HG02610 (cell line): ENCODE results near the gene PCED1B.
A peak's percentile ranks its signal among the peaks of the same experiment; 100 is the strongest.
"Not testable (repeated sequence)": the region's sequence is repeated elsewhere in the genome, so short reads cannot be mapped to it uniquely, and the experiment has no call there.

Experiments
- ATAC-seq: cut with Tn5 transposase; IDR thresholded peaks from one replicate; pipeline ENCODE4 v1.9.1; 2021; ENCODE audit warnings: mild to moderate bottlenecking, moderate library complexity; ENCODE audit not compliant: unreplicated experiment

PCED1B gene

DNA sequence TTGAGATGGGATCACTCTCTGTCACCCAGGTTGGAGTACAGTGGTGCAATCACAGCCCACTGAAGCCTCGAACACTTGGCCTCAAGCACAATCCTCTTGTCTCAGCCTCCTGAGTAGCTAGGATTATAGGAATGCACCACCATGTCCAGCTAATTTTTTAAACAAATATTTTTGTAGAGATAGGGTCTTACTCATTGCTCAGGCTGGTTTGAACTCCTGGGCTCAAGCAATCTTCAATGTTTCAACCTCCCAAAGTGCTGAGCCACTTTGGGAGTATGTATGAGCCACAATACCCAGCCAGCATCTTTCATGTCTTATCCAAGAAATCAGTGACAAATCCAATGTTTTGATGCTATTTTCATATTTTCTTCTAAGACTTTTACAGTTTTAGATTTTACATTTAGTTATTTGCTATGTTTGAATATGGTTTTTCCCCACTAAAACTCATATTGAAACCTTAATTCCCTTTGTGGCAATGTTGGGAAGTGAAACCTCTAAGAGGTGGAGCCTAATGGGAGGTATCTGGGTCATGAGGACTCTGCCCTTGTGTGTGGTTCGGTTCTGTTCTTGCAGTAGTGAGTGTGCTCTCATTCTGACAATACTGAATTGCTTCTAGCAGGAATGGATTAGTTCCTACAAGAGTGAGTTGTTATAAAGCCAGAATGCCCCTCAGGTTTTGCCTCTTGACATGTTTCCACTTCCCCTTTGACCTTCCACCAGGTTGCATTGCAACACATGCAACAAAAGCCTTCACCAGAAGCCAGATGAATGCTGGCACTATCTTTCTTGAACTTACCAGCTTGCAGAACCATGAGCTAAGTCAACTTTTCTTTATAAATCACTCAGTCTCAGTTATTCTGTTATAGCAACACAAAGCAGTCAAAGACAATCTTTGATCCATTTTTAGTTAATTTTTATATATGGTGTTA is 81.2 kb downstream of the PCED1B start:
- no peak for ATAC-seq

DNA sequence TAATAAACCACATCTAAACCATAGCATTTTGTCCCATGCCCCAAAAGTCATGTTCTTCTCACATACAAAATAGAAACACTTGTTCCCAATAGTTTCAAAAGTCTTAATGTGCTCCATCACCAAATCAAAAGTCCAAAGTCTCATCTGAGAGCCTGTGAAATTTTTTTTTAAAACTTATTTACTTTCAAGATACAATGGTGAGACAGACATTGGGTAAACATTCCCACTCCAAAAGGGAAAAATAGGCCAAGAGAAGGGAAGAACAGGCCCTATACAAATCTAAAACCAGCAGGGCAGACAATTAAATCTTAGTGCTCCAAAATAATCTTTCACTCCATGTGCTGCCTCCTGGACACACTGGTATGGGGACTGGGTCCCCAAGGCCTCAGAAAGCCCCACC is 84.7 kb downstream of the PCED1B start:
- ATAC-seq = no peak

DNA sequence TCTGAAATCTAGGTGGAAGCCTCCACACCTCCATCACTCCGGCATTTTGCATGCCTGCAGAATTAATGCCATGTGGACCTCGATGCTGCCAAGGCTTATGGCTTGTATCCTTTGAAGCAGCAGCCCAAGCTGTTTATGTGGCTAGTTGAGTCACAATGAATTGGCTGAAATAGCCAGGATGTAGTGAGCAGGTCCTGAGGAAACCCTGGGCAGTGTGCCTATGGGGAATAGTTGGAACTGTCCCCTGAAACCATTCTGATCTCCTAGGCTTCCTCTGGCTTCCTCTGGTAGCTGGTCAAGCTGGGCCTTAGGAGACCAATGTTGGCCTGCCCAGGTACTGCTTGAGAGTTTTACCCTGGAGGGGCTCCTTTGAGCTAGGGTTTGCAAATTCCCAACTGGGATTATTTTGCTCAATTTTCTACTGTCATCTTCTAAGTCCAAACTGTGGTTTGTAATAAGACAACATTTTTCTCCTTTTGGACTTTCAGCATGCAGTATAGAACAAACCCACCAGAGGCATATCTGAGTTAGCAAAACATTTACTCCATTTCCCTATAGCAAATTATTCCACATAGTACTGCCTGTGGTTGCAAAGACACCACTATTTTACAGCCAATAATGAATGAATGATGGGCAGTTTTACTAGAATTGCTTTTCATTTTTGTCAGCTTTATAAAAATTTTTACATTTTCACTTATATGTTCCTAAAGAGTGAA is 85.5 kb downstream of the PCED1B start:
- ATAC-seq = no peak

DNA sequence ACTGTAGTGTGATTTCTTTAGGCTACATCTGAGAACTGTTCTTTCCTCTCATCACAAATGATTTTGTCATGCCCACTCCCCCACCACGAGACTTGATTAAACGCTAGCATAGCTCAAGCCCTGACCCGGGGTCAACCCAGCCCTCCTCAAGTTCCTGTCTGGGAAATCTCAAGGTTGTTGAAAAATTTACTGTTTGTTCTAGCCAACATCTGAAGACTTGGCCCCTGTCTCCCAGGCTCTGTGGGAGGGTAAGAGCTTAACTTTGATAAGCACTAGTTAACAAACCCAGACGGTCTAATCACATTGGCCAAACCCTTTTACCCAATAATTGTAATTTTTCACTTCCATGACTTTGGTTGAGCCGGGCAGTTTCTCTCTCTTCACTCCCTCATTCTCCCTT is 86.5 kb downstream of the PCED1B start:
- ATAC-seq = no peak

DNA sequence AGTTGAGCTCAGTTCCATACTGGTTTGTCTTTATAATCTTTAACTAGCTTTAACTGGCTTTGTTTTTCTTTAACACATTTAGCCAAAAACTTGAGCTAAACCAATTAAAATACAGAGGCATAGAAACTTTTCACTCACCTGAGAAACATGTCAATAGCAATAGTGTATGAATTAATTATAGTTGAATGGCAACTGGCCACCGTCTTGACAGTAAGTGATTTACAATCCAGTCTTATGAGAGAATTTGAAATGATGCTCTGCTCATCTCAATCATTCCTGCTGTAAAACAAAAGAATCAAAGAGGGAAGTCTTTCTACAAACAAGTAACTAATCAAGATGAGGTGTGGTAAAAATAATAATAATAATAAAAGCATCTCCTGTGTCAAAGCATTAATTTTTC is 86.9 kb downstream of the PCED1B start:
- no peak for ATAC-seq

DNA sequence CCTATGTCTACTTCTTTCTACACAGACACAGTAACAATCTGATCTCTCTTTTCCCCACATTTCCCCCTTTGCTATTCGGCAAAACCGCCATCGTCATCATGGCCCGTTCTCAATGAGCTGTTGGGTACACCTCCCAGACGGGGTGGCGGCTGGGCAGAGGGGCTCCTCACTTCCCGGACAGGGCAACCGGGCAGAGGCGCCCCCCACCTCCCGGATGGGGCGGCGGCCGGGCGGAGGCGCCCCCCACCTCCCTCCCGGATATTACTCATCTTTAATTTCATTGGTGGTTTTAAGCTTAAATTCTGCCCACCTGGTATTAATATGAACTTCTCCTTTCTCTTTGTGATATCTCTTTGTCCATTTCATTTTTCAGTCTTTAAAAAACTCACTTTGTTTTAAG is 90.9 kb downstream of the PCED1B start:
- not testable (repeated sequence) for ATAC-seq

DNA sequence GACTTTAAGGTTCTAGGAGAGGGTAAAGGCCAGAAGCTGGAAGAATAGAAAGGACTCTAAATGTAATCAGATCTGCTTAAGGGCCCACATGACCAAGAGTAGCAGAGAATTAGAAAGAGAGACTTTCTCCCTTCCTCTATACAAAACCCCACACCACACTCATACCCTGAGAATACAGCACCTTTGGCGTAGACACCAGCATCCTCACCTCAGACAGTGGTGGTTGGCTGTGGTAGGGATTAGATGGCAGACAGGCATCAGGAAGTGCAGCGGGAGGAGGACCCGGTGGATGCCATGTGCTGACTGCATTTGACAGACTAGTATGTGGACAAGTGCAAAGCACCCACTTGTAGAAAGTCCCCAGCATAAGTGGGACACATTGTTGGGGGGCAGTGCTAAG is 98.6 kb downstream of the PCED1B start:
- no peak for ATAC-seq

DNA sequence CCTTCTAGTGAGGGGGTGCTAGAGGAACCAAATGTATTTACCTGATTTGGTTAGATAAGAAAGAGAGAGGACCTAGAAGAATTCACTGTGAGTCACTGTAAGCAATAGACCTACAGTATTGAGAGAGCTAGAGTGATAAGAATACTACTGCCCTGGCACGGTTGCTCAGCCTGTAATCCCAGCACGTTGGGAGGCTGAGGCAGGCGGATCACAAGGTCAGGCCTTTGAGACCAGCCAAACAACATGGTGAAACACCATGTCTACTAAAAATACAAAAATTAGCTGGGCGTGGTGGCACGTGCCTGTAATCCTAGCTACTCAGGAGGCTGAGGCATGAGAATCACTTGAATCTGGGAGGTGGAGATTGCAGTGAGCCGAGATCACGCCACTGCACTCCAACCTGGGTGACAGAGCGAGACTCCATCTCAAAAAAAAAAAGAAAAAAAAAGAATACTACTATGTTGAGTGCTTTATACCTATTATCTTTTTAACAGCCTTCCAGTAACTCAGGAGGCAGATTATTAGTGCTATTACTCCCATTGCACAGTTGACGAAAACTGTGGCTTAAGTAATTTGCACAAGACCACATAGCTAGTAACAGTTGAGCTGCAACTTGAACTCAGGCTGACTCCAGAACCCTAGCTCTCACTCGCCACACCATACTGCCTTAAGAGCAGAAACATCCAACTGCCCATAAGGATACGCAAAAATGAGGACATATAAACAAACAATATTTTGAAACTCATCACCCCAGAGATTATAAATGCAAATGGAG is 102.9 kb downstream of the PCED1B start:
- ATAC-seq = not testable (repeated sequence)

DNA sequence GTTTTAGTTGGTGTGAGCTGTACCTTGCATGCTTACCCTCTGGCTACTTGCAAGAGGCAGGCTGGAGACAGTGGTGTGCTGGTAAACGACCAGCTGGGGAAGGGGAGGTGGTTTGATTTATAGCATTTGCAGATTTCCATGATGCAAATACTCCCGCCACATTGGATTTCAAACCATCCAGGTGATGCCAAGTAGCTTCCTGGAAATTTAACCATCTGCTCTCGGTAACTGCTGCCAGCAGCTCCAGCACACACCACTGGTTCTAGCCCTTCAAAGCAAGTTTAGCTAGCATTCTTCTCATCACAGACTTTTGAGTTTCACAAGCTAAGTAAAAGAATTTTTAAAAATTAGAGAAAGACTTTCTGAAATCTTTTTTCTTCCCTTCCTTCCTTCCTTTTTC is 104.8 kb downstream of the PCED1B start:
- no peak for ATAC-seq

DNA sequence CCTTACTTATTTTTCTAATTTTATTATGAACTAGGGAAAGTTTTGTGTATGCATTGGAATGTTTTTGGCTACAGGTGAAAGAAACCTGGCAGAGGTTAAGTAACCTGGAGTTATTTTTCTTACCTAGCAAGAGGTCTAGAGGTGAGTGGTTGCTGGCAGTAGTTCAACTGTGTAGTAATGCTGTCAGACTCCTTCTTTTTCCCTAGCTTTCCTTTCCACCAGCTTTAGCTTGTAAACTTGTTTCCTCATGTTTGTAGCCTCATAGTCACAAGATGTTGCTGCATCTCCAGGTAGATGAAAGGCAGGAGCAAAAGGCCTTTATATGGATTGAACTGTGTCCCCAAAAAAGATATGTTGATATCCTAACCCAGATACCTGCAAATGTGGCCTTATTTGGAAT is 105.4 kb downstream of the PCED1B start:
- no peak for ATAC-seq

DNA sequence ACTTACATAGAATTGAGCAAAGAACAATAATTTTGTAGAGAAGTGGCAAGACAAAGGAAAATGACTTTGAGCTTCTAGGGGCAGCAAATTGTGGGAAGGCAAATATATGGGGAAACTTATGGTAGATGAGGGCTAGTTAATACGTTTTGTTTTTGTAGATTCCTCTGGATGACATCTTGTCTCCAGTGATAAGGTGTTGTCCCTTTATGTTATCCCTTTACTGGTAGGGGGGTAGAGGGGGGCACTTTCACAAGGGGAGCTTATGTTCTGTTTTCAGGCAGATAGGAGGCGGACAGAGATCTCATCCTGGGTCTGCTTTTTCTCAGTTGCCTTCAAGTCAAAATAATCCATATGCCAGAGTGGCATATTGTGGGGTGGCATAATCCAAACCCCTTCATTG is 106.8 kb downstream of the PCED1B start:
- ATAC-seq = no peak

DNA sequence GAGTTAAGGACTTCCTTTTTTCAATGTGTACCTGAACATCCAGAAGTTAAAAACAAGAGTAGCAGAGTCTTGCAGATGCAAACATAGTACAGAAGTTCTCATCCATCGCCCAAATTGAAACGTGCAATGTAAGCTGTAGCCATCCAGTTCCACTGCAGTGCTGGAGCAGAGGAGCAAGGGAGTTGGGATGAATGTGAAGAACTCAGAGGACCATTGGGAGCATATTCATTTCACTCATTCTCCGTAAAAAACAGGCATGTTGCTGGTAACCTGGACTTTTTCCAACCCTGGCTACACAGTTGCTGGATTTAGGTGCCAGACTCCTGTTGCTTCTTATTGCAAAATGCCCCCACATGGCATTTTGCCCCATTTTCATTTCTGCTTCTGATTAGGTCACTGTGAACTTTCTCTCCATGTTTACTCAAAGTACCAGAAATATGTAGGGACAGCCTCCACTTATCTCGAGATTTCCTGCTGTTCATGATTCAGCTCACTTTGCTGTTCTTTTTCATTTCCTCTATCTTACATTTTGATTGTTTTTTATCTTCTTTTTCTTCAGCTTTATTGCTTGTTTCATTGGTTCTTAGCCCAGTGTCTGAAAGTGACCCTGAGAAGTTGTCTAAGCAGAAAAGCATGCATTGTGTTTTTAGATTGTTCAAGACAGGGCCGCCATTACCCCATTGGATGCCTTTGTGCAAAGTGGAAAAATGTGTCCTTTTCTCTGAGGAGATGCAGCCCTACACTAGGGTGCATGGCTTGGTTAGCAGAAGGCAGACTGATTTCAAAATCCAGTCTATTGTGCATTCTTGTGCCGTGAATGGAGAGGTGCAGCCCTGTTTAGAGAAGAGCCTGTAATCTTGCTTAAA is 109.4 kb downstream of the PCED1B start:
- ATAC-seq = no peak

DNA sequence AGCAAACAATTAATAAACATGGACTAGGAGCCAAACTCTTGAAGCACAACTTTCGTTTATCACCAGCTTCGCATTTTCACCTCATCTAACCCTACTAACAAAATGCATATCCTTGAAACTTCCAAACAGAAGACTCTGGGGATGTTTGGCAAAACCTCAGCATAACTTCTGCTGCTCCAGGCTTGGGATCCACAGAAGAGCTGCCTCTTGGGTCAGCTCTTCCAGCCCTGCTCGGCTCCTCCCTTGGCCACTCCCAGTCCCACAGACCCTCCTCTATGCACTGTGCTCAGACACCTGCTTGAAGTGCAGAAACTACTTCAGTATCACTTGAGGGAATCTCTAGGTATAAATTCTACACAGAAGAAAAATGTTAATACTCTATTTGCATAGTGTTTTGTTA is 110.3 kb downstream of the PCED1B start:
- no peak for ATAC-seq

DNA sequence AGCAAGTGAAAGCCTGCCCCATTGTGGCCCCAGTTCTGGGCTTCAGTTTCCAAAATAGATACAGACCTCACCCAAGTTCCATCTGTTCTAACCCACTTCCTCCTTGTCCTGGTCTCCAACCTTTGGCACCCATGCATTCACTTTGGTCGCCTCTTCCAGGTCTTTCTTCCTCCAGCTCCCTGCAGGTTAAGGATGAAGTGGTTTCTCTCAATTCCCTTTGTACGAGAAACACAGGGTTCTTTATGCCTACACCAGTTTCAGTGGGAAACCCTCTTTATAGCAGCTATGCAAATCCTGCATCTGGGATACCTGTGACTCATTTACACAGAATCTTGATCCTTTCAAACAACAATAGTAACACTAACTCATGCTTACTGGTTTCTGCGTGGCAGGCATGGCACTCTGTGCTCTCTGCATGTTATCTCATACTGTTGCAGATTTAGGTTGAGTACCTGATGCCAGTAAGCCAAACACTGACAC is 110.9 kb downstream of the PCED1B start:
- ATAC-seq = peak; percentile 53

DNA sequence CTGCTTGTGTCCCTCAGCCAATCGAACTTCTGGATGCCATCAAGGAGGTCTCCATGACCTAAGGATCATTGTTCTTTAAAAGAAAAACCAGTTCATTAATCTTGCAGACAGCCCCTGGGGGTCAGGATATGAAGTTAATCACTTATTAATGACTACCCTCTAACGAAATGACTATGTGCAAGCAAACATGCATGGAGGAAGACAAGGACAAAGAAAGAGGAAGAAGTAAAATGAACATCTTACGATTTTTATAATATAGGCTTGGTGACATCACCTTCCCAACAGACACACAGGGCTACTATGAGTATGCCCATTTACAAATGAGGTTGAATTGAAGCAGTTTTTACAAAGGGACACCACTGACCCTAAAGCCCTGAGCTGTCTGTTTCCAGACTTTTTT is 111.5 kb downstream of the PCED1B start:
- ATAC-seq = no peak

DNA sequence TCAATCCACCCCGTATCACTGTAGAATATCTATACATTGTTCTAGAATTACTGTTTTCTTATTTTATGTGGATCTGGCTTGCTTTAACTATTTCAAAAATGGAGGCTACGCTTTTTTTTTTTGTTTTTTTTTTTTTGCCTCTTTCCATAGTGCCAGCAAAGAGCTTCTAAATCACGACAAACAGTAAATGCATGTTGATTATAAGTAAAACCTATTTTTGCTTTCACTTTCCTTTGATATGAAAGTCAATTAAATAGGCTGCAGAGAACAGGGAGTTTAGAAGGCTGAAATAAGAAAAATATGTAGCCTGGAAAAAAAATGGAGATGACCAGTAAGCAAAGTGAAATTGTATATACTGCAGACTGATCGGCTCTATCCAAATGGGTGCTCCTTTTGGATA is 112.6 kb downstream of the PCED1B start:
- no peak for ATAC-seq

DNA sequence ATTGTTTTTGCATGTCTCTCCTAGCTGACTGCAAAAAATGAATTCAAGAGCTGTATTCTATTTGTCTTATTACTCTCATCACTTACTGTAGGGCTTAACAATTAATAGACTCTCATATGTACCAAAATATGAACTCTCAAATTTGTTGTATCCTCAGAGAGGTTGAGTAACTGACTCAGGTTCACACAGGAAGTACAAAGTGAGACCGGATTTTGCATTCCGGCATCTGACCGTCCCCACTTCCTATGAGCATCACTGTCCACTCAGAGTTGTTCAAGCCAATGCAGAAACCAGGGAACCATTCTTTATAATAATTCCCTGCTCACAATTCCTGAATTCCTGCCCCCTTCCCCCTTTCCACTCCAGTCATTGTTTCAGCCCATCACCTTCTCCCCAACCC is 113.6 kb downstream of the PCED1B start:
- no peak for ATAC-seq

DNA sequence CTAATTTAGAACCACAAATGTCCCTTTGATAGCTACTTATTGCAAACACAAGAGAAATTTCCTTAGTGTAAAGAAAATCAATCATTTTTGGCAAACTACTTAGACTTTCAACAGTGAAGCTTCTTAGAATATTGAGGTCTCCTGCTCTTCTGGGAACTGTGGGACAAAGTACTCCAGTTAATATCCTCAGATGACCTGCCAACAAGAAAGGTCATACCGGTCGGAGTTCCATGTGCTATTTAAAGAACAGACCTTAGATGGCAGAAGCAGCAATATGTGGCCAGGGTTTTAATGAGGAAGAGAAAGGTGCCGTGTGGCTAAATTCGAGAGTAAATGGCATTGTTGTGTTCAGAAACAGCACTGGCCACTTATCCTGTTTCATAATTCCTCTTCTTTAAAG is 115.1 kb downstream of the PCED1B start:
- no peak for ATAC-seq

DNA sequence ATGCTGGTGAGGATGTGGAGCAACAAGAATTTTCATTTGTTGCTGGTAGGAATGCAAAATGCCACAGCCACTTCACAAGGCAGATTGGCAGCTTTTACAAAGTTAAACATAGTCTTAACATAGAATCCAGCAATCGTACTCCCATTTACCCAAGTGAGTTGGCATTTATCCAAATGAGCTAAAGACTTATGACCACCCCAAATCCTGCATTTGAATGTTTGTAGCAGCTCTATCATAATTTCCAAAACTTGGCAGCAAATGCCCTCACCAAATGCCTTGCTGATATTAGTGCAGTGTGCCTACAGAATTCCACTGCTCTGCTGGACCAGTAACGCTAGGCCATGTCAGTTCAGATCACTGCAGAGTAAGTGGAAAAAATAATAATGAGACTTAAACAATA is 121.0 kb downstream of the PCED1B start:
- ATAC-seq = no peak

DNA sequence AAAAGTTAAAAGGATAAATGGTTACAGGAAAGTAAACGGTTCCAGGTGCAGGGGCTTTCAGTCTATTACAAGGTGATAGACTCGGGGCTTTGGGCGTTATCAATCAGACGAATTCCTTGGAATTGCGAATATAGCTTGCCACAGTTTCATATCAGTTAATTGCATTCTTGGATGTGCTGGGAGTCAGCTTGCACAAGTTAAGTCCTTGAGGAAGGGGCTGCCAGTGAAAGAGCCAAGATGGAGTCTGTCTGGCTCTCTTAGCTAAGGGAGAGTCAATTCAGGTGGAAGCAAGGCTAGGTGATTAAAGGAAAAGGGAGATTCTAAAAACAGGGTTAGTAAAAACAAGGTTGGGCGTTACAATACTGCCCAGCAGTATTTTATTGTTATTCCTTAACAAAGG is 121.8 kb downstream of the PCED1B start:
- ATAC-seq = not testable (repeated sequence)
